ENCODE results near the gene NR4A3.
A peak's percentile ranks its signal among the peaks of the same experiment; 100 is the strongest.

Gene NR4A3

DNA sequence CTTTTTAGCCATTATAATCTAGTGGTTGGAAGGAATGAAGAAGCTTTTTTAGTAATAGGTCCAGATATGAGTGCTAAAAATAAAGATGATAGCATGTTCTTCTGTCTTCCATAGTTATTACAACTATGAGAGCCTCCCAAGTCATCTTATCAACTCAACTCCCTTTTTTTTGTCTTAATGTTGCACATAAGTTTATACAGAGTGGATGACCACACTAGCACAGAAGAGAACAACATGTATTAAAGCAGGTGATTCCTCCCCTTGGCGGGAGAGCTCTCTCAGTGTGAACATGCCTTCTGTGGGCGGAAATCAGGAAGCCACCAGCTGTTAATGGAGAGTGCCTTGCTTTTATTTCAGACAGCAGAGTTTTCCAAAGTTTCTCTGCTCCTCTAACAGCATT lies 44.7 kb downstream of the NR4A3 start:
- H3K9me3 ChIP-seq (ENCODE audit: insufficient read depth, low read length), result no peaks in the 10 kb centered on the region
- no peaks in the 10 kb centered on the region for H4K20me1 ChIP-seq (ENCODE audit: insufficient read depth, low read length)
- H3K27me3 ChIP-seq (ENCODE audit: low read depth, low read length), result no peaks in the 10 kb centered on the region
- no peak overlapping the region for H3K9ac ChIP-seq (ENCODE audit: low read length)
- no peaks in the 10 kb centered on the region for H3K79me2 ChIP-seq (ENCODE audit: low read length)
- H3K27ac ChIP-seq (ENCODE audit: low read length), result no peak overlapping the region
- no peak overlapping the region for H3K4me3 ChIP-seq (ENCODE audit: low read length)
- TF ChIP-seq, protein P1, sequence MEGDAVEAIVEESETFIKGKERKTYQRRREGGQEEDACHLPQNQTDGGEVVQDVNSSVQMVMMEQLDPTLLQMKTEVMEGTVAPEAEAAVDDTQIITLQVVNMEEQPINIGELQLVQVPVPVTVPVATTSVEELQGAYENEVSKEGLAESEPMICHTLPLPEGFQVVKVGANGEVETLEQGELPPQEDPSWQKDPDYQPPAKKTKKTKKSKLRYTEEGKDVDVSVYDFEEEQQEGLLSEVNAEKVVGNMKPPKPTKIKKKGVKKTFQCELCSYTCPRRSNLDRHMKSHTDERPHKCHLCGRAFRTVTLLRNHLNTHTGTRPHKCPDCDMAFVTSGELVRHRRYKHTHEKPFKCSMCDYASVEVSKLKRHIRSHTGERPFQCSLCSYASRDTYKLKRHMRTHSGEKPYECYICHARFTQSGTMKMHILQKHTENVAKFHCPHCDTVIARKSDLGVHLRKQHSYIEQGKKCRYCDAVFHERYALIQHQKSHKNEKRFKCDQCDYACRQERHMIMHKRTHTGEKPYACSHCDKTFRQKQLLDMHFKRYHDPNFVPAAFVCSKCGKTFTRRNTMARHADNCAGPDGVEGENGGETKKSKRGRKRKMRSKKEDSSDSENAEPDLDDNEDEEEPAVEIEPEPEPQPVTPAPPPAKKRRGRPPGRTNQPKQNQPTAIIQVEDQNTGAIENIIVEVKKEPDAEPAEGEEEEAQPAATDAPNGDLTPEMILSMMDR (IDR thresholded peaks at IDR 0.05; ENCODE audit: low read depth, low read length), result no peak
- TF ChIP-seq EZH2phosphoT487 (IDR thresholded peaks at IDR 0.05; ENCODE audit: low read depth), result no peak
- no peak overlapping the region for H3K4me2 ChIP-seq (ENCODE audit: low read length)
- H2AFZ ChIP-seq (ENCODE audit: low read depth, low read length), result no peak overlapping the region
- H3K36me3 ChIP-seq (replicated peaks; ENCODE audit: low read depth, low read length), result no peaks in the 10 kb centered on the region
- peaks cover 28% of the 10 kb centered on the region for H3K4me1 ChIP-seq (ENCODE audit: low read length)

DNA sequence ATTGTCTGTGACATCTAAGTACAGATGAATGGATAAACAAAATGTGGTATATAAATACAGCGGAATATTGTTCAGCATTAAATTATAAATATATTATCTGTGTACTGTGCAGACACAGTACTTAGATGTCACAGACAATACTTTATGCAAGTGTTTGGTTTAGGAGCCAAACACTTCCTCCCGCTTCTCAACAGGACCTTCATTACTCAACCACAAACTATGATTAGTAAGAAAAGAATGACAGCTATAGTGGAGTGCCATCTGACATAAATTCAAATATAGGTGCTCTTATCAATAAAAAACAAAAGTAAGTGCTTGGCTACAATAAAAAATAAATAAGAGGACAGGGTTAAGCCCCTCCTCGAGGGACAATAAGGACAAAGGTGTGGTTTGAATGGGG lies 45.9 kb downstream of the NR4A3 start:
- H3K9ac ChIP-seq (ENCODE audit: low read length), result no peak overlapping the region
- TF ChIP-seq, protein P1 (IDR thresholded peaks at IDR 0.05; ENCODE audit: low read depth, low read length), result no peak
- TF ChIP-seq EZH2phosphoT487 (IDR thresholded peaks at IDR 0.05; ENCODE audit: low read depth), result no peak
- H3K9me3 ChIP-seq (ENCODE audit: insufficient read depth, low read length), result no peaks in the 10 kb centered on the region
- peak overlapping the region; percentile 39 for H3K27ac ChIP-seq (ENCODE audit: low read length)
- peaks cover 28% of the 10 kb centered on the region for H3K4me1 ChIP-seq (ENCODE audit: low read length)
- H2AFZ ChIP-seq (ENCODE audit: low read depth, low read length), result no peak overlapping the region
- H3K79me2 ChIP-seq (ENCODE audit: low read length), result no peaks in the 10 kb centered on the region
- no peaks in the 10 kb centered on the region for H3K36me3 ChIP-seq (replicated peaks; ENCODE audit: low read depth, low read length)
- H3K27me3 ChIP-seq (ENCODE audit: low read depth, low read length), result no peaks in the 10 kb centered on the region
- H4K20me1 ChIP-seq (ENCODE audit: insufficient read depth, low read length), result no peaks in the 10 kb centered on the region
- peak overlapping the region; percentile 69 for H3K4me2 ChIP-seq (ENCODE audit: low read length)
- H3K4me3 ChIP-seq (ENCODE audit: low read length), result peak overlapping the region; percentile 46

DNA sequence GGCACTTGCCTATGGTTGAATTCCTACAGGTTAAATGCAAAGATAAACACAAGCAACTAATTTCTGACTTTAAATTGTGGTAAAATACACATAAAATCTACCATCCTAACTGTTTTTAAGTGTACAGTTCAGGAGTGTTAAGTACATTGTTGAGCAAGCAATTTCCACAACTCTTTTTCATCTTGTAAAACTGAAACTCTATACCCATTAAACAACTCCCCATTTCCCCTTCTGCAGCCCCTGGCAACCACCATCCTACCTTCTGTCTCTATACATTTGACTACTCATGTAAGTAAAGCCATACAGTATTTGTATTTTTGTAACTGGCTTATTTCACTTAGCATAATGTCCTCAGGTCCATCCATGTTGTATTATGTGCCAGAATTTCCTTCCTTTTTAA lies 46.3 kb downstream of the NR4A3 start:
- Histone ChIP-seq H3K36me3 (replicated peaks; ENCODE audit: low read depth, low read length) (no peaks in the 10 kb centered on the region), H4K20me1 (ENCODE audit: insufficient read depth, low read length) (no peaks in the 10 kb centered on the region), H3K4me3 (ENCODE audit: low read length) (peak overlapping the region; percentile 46), H3K4me1 (ENCODE audit: low read length) (peaks cover 28% of the 10 kb centered on the region), H3K9me3 (ENCODE audit: insufficient read depth, low read length) (no peaks in the 10 kb centered on the region), H2AFZ (ENCODE audit: low read depth, low read length) (no peak overlapping the region), H3K79me2 (ENCODE audit: low read length) (no peaks in the 10 kb centered on the region), H3K27me3 (ENCODE audit: low read depth, low read length) (no peaks in the 10 kb centered on the region), H3K27ac (ENCODE audit: low read length) (peak overlapping the region; percentile 40), H3K4me2 (ENCODE audit: low read length) (peak overlapping the region; percentile 69), H3K9ac (ENCODE audit: low read length) (no peak overlapping the region)
- TF ChIP-seq, protein P1 (IDR thresholded peaks at IDR 0.05; ENCODE audit: low read depth, low read length), result no peak
- no peak for TF ChIP-seq EZH2phosphoT487 (IDR thresholded peaks at IDR 0.05; ENCODE audit: low read depth)

DNA sequence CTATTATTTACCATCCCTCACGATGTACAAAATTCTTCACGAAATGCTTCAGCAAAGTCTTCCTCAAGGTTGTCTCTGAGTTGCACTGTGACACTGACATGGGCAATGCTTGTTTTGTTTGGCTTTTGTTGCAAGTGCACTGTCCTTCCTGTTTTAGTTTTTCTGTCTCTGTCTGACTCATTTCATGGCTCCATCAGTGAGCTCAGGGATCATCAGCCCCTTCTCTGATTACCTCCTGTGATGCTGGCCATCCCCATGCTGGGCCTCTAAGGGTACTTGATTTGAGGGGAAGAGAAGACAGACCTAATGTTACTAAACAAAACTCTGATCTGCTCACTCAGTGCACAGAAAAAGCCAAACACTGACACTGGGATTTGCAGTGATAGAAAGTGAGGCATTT lies 47.2 kb downstream of the NR4A3 start:
- no peaks in the 10 kb centered on the region for H3K9me3 ChIP-seq (ENCODE audit: insufficient read depth, low read length)
- no peaks in the 10 kb centered on the region for H3K79me2 ChIP-seq (ENCODE audit: low read length)
- H3K4me2 ChIP-seq (ENCODE audit: low read length), result peak overlapping the region; percentile 69
- H3K27me3 ChIP-seq (ENCODE audit: low read depth, low read length), result no peaks in the 10 kb centered on the region
- H3K4me1 ChIP-seq (ENCODE audit: low read length), result peaks cover 28% of the 10 kb centered on the region
- TF ChIP-seq, protein P1 (IDR thresholded peaks at IDR 0.05; ENCODE audit: low read depth, low read length), result no peak
- TF ChIP-seq EZH2phosphoT487 (IDR thresholded peaks at IDR 0.05; ENCODE audit: low read depth), result no peak
- H3K9ac ChIP-seq (ENCODE audit: low read length), result 0 out of 2 replicates have a peak overlapping the region, but pooled peaks have one; percentile 6
- H3K4me3 ChIP-seq (ENCODE audit: low read length), result peak overlapping the region; percentile 17; the same call in 1 of the 2 replicates
- peak overlapping the region; percentile 40 for H3K27ac ChIP-seq (ENCODE audit: low read length)
- H3K36me3 ChIP-seq (replicated peaks; ENCODE audit: low read depth, low read length), result no peaks in the 10 kb centered on the region
- no peak overlapping the region for H2AFZ ChIP-seq (ENCODE audit: low read depth, low read length)
- H4K20me1 ChIP-seq (ENCODE audit: insufficient read depth, low read length), result no peaks in the 10 kb centered on the region

All from OCI-LY3 (cell line).